ENCODE data around the gene IL17REL.

IL17REL gene

DNA sequence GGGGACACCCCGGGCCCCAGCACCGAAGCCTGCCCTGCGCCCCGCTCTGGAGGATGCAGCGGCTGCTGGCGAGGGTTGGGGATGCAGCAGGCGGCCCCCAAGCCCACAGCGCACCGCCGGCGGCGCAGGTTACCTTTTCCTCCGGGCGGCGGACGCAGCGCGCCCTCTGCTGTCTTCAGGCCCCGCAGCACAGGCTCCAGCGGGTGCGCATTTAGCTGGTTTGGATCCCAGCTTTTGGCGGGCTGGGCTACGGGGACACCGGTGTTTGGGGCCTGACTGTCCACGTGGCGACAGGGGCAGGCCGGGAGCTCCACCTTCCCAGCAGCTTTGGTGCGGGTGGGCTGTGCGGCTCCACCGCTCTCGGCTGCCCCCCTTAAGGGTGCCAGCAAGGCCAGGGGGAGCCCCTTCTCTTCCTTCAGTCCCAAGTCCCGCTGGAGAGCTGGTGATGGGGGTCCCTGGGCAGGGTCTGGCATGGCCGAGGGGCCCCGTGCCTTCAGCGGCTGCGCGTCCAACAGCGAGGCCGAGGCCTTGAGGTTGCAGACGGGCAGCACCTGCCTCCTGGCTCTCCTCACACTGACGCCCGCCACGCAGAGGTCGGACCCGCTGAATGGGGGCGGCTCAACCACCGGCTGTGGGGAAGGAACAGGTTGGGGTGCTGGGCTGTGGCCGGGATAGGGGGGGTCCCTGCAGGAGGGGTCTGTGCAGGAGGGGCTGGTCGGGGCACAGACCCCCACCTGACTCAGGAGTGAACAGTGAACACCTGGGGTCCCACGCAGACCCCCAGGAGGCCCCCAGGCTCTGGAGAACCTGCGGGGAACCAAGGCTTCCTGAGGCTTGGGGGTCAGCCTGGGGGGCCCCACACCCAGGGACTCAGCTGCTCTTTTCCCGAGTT is 18.0 kb upstream of the IL17REL start:
- peak; percentile 36 to 88 (median 77) for DNase-seq
- intact Hi-C loops (cut with DNase I), result loop anchor here (2.0 kb wide), 1 partner anchor 100 kb away; no protein-coding TSS in a partner anchor

DNA sequence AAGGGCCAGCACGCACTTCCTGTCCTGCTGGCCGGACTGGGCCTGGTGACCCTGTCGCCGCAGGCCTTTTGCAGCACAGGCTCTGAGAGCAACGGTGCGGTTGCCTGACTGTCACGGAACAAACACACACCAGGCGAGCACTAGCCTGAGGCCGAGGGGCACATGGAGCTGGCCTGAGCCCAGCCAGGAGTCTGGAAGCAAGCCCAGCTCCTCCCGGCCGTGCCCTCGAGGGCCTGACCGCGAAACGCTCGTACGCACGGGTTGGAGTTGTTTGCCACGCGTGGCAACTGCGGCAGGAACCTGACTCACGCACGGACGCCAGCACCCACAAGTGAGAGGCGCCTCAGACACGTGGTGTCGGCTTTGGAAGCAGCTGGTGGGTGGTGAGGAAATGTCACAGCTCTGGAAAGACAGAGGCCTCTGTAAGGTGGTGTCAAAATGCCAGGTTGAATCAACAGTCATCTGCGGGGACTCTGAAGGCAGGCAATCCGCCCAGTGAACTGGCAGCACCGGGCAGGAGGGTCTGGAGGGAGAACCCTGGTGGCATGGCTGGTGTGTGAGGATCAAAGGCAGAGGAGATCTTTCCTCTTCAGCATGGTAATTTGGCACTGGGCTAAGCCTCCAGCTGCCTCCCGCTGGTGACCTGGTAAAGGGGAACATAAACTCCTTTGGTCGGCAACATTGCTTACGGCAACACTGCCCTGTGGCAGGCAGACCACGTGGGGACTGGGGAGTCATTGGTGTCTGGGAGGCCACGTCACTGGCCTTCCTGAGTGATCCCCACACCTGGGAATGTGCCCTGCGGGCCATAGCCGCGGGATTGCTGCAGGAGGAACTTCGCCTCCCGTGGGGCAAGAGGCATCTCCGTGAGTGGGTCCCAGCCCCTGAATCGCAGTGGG is 15.3 kb upstream of the IL17REL start:
- DNase-seq, result peak; percentile 38 to 93 (median 78)
- intact Hi-C loops (cut with DNase I), result no loop called here

DNA sequence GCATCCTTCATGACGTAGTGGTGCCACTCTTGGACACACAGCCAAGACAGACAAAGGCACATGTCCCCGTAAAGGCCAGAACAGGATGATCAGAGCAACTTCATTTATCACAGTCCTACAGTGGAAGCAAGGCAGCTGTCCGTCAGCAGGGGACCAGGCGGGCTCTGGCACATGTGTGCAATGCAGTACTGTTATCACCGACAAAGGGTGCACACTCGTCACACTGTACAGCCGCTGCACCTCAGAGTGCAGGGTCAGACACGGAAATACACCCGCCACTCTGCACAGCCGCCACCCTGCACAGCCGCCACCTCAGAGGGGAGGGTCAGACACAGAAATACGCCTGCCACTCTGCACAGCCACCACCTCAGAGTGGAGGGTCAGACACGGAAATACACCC is 13.4 kb upstream of the IL17REL start:
- intact Hi-C loops (cut with DNase I), result no loop called here
- no peak for DNase-seq

DNA sequence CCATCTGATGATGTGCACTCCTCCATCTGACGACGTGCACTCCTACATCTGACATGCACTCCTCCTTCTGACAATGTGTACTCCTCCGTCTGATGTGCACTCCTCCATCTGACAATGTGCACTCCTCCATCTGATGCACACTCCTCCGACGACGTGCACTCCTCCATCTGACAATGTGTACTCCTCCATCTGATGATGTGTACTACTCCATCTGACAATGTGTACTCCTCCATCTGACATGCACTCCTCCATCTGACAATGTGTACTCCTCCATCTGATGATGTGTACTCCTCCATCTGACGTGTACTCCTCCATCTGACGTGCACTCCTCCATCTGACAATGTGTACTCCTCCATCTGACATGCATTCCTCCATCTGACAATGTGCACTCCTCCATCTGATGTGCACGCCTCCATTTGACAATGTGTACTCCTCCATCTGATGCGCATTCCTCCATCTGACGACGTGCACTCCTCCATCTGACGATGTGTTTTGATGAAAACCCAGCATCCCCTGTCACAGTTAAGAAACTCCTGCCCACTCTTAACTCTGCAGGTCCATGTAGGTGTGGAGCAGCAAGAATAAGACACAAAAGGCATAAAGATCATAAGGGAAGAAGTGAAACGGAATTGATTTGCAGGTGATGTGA is 9.7 kb upstream of the IL17REL start:
- DNase-seq, result peak in 13 of 42 donors; percentile 20 to 63 (median 46)
- intact Hi-C loops (cut with DNase I), result no loop called here

DNA sequence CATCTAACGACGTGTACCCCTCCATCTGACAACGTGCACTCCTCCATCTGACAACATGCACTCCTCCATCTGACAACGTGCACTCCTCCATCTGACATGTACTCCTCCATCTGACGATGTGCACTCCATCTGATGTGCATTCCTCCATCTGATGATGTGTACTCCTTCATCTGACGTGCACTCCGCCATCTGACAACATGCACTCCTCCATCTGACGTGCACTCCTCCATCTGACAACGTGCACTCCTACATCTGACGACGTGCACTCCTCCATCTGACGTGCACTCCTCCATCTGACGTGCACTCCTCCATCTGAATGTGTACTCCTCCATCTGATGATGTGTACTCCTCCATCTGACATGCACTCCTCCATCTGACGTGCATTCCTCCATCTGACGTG is 8.0 kb upstream of the IL17REL start:
- peak in 1 of 42 donors; percentile 0 for DNase-seq
- intact Hi-C loops (cut with DNase I), result no loop called here

DNA sequence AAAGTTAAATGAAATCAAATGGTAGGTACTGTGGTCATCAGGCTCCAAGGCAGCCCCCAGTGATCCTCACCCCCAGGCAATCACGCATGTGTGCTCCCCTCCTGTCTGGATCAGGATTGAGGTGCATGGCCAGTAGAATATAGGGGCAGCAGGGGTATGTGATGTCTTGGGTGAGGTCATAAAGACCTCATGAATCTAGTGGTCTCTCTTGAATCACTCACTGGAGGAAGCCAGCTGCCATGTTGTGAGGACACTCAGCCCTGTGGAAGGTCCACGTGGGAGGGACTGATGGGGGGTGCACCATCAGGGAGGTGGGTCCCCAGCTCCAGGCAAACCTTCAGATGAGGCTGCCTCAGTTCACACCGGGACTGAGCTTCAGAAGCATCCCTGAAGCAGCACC is 6.8 kb upstream of the IL17REL start:
- DNase-seq, result peak in 1 of 42 donors; percentile 3
- intact Hi-C loops (cut with DNase I), result no loop called here

DNA sequence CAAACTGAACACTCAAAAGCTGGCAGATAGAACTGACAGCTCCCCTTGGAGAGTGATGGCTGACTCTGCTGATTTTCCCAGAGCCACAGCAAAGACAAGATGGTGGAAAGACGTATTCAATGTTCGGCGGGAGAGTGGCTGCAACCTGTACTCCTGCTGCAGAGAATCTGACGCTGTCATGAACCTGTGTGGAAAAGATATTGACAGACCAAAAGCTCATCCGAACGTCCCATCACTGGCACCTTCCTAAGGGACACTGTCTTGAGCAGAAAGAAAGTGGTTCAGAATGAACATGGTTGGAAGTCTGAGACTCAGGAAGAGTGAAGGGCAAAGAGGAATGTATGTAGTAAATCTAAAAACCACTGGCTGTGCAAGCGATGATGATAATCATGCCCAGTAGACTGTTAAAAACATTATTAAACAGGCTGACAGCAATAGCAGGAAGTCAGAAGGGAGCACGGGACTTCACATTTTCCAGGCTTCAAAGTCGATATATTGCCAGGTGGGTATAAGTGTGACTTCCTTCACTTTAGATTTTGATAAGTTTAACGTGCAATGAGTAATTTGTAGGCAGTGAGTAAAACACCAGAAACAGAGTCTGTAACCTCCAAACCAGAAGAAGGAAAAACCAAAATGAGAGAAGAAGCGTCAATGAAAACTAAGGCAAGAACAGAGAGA is 6.2 kb upstream of the IL17REL start:
- intact Hi-C loops (cut with DNase I), result no loop called here
- no peak for DNase-seq

DNA sequence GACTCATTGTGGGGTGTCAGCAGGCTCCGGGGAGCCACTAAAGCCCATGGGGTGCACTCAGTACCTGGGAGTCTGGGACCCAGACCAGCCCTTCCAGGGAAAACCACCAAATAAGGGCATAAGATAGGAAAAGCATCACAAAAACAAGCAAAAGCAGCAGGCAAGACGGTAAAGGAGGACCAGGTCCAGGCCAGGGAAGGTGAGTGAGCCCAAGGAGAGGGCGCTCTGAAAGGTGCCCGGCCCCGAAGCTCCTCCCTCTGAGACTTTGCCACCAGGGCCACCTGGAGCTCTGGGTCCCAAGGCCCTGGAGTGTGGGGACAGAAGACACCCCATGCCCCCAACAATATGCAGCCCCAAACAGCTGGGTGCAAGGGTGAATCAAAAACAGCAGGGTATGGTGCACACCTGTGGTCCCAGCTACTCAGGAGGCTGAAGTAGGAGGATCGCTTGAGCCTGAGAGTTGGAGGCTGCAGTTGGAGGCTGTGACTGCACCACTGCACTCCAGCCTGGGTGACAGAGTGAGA is 5.2 kb upstream of the IL17REL start:
- DNase-seq, result no peak
- intact Hi-C loops (cut with DNase I), result no loop called here

DNA sequence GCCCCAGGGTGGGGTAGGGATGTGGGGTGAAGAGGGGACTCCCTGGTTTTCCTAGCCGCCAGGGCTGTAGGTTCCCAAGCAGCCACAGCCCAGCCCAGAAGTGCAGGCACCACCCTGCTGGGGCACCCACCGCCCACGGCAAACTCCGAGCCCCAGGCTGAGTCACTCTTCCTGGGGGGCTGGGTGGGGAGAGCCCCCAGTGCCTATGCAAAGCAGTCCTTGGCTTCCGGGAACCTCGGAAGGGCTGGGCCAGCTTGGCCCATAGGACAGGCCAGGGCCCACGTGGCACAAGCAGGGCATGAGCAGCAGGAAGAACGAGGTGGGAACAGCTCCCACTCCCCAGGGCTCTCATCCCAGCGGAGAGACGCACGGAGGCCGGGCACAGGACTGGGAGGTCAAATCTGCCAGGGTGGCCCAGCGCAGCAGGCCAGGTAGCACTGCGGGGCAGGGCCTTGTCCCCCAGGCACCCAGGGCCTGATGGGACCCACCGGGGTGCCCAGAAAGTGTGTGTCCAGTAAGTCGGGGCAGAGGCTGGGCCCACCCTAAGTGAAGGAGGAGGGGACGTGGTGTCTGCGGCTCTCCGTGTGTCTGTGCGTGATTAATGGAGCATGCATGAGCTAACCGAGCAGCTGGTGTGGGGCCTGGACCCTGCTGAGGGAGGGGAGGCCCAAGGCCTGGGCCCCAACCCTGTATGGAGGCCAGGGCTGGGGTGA is 4.6 kb upstream of the IL17REL start:
- no peak for DNase-seq
- intact Hi-C loops (cut with DNase I), result no loop called here

DNA sequence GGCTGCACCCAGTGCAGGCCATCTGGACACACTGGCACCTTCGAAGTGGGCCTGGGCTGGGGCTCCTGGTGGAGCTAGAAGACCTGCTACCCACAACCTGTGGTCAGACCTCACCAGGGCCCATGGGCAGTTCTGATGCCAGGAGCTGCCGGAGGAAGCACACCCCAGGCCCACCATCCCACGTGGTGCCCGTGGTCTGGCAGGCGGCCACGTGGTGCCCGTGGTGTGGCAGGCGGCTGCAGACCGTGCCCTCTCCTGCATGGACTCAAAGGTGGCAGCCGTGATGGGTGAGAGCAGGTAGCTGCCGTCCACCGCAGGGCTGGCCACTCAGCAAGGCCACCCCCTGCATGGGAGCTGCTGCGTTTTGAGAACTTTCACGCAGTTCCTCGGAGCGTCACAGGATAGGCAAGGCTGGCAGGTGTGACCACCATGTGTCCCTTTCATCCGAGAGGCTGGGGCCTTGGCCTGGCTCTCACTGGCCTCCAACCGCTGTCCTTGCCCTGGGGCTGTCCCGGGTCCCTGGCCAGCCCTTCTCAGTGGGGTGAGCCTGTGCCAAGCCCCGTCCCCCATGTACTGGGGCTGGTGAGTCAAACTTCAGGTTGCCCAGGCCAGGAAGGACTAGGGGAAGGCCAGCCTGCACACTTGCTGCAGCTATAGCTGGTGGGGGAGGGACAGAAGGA is 3.9 kb upstream of the IL17REL start:
- intact Hi-C loops (cut with DNase I), result no loop called here
- DNase-seq, result no peak

DNA sequence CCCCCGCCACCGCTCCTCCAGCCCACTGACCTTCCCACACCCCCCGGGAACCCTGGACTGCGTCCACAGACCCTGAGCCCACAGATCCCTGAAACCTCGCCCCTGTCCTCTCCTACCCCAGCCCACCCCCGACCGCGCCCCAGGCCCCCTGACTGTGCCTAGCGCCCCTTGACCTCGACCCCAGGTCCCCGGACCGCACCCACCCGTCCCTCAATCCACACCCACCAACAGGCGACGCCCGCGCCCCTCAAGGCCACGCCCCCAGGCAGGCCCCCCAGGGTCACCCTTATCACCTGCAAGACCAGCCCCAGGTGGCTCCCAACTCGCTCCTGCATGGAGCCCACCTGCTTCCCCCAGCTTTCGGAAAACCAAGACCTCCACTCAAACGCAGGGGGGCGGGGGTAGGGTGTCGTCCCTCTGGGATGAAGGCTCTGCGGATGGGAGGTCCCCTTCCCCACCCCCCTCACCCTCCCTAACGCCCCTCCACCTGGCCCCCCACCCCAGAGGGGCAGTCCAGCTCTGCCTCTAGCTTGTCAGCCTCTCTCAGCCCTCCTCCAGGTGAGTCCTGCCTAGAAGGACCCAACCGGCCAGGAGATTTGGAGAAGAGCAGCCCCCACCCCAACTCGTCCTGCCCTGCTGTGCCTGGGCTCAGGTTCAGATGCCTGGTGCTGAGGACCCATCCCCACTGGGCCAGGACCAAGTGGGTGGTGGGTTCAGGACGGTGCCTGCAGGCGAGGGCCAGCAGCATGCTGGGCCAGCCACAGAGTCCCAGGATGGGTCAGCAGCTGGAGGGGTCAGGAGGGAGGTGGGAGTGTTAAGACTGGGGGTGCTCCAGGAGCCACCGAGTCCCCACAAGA is 3.1 kb upstream of the IL17REL start:
- intact Hi-C loops (cut with DNase I), result no loop called here
- no peak for DNase-seq

DNA sequence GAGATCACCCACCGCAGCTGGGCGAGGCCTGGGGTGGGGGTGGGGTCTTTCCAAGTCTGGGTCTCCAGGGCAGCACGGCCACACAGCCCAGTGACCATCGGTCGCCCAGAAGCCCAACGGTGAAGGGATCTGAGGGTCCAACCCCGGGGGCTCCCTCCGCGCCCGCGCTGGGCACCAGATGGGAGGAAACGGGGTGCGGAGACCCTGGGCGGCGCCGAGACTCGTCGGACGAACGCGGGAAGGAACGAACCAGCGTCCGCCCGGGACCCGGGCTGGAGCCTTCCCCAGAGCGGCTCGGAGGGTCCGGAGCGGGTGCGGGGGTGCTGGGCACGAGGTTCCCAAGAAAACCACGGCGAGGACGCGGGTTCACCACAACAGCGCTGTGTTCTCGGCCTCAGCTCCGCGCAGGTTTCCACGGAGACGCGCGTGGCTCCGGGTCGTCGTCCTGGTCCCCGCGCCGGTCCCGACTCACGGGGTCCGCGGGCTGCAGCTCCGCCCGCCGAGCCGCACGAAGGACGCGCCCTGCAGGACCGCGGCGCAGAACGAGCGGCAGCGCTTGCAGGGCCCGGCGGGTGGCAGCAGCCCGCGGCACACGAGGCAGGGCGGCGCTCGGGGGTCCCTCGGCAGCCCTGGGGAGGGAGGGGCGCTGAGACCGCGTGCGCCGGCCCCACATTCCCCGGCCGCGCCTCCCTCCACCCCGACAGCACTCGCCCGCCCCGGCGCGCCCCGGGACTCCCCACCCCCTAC is 2.3 kb upstream of the IL17REL start:
- peak in 1 of 42 donors; percentile 2 for DNase-seq
- intact Hi-C loops (cut with DNase I), result no loop called here

DNA sequence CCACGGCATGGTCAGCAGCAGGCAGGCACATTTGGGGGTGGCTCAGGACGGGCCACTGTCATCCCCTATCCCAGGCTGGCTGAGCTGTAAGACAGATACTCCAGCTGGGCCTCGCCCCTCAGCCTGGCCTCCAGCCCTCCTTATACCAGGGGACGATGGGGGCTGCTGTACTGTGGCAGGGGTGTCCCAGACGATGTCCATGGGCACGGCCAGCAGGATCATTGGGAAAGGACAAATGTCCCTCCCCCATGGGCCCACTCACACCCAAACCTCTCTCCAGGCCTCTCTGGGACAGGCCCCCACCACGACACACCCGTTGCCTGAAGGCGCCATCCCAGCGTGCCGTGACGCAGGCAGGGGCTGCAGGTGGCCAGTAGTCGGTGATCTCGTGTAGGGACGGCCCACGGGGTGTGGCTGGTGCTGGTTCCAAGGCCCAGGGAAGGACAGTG is 1.5 kb upstream of the IL17REL start:
- DNase-seq, result peak in 1 of 42 donors; percentile 4
- intact Hi-C loops (cut with DNase I), result no loop called here

DNA sequence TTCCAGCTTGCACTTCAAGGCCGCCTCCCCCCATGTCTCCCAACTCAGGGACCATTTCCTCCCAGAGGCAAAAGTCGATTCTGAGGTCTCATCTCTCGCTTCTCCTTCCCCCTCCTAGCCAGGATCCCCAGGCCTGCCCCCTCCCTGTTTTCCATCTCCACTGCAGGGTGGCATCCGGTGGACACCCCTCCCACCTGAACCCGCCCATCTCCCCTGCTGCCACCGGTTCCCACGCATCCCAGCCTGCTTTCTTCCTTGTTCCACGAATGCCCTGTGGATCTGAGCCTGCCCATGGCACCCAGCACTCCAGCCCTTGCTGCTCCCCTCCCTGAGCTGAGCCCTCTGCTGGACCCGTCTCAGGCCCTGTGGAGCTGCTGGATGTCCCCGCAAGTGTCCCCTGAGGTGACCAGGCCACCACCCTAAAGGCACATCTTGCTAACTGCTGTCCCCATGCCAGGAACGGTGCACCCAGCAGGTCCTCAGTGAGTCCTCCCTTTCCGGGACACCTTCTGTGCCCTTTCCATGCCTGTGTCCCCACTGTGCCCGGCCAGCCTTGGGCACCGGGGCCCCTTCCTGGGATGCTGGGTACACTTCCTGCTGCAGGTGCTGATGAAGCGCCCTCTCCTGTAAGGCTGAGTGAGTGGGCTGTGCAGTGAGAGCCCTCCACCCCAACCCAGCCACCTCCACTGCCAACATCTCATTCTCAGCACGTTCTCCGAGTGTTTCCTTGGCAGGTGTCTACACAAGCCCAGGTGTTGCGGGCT is 936 bp downstream of the IL17REL start:
- no peak for DNase-seq
- intact Hi-C loops (cut with DNase I), result no loop called here

Measured in head of caudate nucleus (tissue), 42 donors.